Choroid plexus epithelial cell (primary cell): ENCODE results near the gene TIA1.
"Not testable (repeated sequence)": the region's sequence is repeated elsewhere in the genome, so short reads cannot be mapped to it uniquely, and the experiment has no call there.

Experiments
- DNase-seq: peaks from one replicate; pipeline ENCODE4 v3.0.0-alpha.2; 2010; ENCODE audit warnings: low read depth
- H3K4me3 ChIP-seq: 2 replicates; pipeline ENCODE4 v1.5.1; 2011; ENCODE audit warnings: low read depth, mild to moderate bottlenecking, control low read depth, low read length, moderate library complexity
- CTCF ChIP-seq: conservative IDR thresholded peaks from 2 replicates; pipeline ENCODE4 v1.5.1; 2011; ENCODE audit warnings: low read depth, mild to moderate bottlenecking, control low read depth, inconsistent platforms, low read length, moderate library complexity

The TIA1 gene

DNA sequence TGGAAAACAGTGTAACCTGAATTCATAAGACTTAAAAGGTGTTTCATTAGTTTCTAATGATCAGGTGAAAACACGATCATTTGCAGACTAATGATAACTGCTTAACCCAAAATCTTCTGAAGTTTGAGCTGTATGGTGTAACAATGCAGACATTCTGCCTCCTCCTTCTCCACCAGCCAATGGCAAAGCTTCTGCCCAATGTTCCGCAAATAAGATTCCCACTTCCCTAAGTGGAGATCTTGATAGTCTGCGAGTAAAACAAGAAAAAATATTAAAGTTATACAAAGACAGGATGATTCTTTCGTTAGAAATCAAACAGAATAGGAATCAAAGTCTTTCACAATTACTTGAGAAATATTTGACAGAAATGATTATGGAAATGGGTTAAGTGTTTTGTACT is 65.7 kb downstream of the TIA1 start:
- no peak for DNase-seq
- no peak for TF ChIP-seq CTCF
- H3K4me3 ChIP-seq = no peak overlapping the region

DNA sequence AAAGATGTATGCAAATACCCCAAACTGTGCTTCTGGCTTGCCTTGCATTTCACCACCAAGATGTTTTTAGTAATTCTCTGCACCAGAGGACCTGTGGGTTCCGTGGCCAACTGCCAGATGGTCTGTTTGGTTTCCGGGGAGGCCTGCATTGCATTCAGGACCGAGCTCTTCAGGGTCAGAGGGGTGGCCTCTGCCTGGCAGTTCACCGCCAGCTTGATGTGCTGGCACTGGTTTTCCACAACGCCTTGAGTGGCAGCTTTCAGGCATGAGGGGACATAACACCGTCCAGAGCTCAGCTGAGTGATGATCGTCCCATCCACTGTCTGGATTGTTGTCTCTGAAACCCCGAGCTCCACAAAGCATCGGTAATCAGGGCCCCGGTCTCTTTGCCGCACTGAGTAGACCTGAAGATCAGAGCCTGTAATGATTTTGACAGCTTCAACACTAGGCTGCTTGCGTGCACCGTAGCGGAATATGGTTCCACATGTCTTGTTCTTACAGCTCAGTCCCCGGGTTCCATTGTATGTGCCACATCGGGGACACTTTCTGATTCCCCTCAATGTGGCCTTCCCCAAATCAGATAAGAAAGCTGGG is 67.0 kb downstream of the TIA1 start:
- no peak for TF ChIP-seq CTCF
- H3K4me3 ChIP-seq = no peak overlapping the region
- no peak for DNase-seq

DNA sequence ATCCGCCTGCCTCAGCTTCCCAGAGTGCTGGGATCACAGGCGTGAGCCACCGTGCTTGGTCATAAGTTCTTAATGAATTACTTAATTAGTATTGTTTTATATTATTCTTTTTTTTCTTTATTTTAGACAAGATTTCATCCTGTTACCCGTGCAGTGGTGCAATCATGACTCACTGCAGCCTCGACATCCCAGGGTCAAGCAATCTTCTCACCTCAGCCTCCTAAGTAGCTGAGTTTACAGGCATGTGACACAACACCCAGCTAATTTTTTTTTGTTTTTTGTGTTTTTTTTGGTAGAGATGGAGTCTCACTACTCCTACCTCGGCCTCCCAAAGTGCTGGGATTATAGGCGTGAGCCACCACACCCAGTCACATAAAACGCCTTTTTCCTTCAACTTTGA is 74.9 kb downstream of the TIA1 start:
- no peak for TF ChIP-seq CTCF
- H3K4me3 ChIP-seq = no peak overlapping the region
- DNase-seq = peak; percentile 48

DNA sequence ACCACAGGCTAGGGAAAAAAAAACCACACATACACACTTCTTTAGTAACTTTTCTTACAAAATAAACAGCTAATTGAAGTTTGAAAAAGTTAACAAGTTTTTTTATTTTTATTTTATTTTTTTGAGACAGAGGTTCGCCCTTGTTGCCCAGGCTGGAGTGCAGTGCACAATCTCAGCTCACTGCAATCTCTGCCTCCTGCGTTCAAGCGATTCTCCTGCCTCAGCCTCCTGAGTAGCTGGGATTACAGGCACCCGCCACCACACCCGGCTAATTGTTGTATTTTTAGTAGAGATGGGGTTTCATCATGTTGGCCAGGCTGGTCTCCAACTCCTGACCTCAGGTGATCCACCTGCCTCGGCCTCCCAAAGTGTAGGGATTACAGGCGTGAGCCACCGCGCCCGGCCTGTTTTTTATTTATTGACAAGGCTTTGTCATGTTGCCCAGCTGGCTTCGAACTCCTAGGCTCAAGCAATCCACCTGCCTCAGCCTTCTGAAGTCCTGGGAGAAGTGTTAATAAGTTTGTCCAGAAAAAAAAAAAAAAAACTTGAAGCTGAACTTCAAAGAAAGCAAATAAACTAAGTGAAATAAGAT is 78.7 kb downstream of the TIA1 start:
- DNase-seq, H3K4me3 ChIP-seq: not testable (repeated sequence)

GRCh38 chr2:70161069-70161534 is 87.3 kb downstream of the TIA1 start:
- DNase-seq = peak; percentile 10
- H3K4me3 ChIP-seq = no peak overlapping the region
- TF ChIP-seq CTCF = no peak

DNA sequence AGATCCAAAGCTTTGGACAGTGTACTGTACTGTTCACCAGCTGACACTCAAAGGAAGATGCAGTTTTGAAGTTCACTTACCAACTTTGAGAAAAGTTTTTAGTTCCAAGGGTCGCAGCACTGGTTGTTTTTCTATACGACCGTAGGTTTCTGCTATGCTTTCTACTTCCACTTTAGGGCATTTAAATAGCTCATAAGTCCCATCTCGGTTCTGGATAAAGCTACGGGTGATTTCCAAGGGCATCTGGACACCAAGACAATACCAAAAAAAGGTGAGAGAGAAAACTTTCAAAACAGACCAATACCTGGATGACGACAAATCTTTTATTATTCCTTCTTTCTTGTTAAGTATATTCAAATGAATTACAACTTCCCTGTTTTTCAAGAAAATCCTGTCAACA is 87.9 kb downstream of the TIA1 start:
- no peak for DNase-seq
- H3K4me3 ChIP-seq = no peak overlapping the region
- no peak for TF ChIP-seq CTCF
